Fibroblast of lung (primary cell): ENCODE results near the gene PGC. TPM values are rescaled to one million over a fixed set of nuclear protein-coding genes. Genes with fewer than 3 reads are reported as not detected.

Experiments
- DNase-seq, 2 donors: peaks; one replicate each; pipeline versions ENCODE4 v3.0.0 to v3.0.0-alpha.2; 2010; ENCODE audit warnings: low read depth in 2 of 2
- H2AFZ ChIP-seq: 2 replicates; pipeline ENCODE4 v1.5.1; 2012; ENCODE audit warnings: low read length, control low read depth, inconsistent platforms
- H3K27ac ChIP-seq: 2 replicates; pipeline ENCODE4 v1.5.1; 2011; ENCODE audit warnings: low read length, control low read depth; ENCODE audit not compliant: insufficient read depth
- H3K27me3 ChIP-seq: 2 replicates; pipeline ENCODE4 v1.5.1; 2011; ENCODE audit warnings: mild to moderate bottlenecking, low read length; ENCODE audit not compliant: control insufficient read depth, insufficient read depth
- H3K36me3 ChIP-seq: 2 replicates; pipeline ENCODE4 v1.5.1; 2011; ENCODE audit warnings: low read length; ENCODE audit not compliant: control insufficient read depth, insufficient read depth
- H3K4me1 ChIP-seq: 2 replicates; pipeline ENCODE4 v1.5.1; 2011; ENCODE audit warnings: low read length; ENCODE audit not compliant: control insufficient read depth, insufficient read depth; ENCODE audit errors: extremely low read depth
- H3K4me2 ChIP-seq: 2 replicates; pipeline ENCODE4 v1.5.1; 2011; ENCODE audit warnings: low read length, control low read depth; ENCODE audit not compliant: insufficient read depth; ENCODE audit errors: extremely low read depth
- H3K4me3 ChIP-seq, 4 experiments: fragments of 200-600 bp in 1 of 4; sonication (generic) in 1 of 4; replicated peaks in 1 of 4; 2 replicates each; pipeline ENCODE4 v1.5.1; 2011 to 2016; ENCODE audit warnings: low read length in 4 of 4, low read depth in 3 of 4, mild to moderate bottlenecking in 3 of 4, control low read depth in 2 of 4, inconsistent platforms in 1 of 4, mixed read lengths in 1 of 4; ENCODE audit not compliant: insufficient read depth in 1 of 4; ENCODE audit errors: control extremely low read depth in 1 of 4
- H3K79me2 ChIP-seq: 2 replicates; pipeline ENCODE4 v1.5.1; 2012; ENCODE audit warnings: mild to moderate bottlenecking, low read length, inconsistent platforms; ENCODE audit not compliant: control insufficient read depth, insufficient read depth
- H3K9ac ChIP-seq: 2 replicates; pipeline ENCODE4 v1.5.1; 2011; ENCODE audit warnings: mild to moderate bottlenecking, low read length, control low read depth; ENCODE audit not compliant: insufficient read depth
- H3K9me3 ChIP-seq: 2 replicates; pipeline ENCODE4 v1.5.1; 2012; ENCODE audit warnings: low read depth, low read length; ENCODE audit not compliant: control insufficient read depth, insufficient read depth
- H4K20me1 ChIP-seq: 2 replicates; pipeline ENCODE4 v1.5.1; 2011; ENCODE audit warnings: low read length; ENCODE audit not compliant: control insufficient read depth, insufficient read depth; ENCODE audit errors: extremely low read depth
- EZH2 ChIP-seq: IDR thresholded peaks from 2 replicates; pipeline ENCODE4 v1.5.1; 2012; ENCODE audit warnings: low read length, control low read depth, mild to moderate bottlenecking; ENCODE audit errors: missing control alignments
- polyA plus RNA-seq, 2 donors: library from polyadenylated mRNA; depleted of rRNA in 1 of 2; stranded (reverse) in 1 of 2; unstranded in 1 of 2; fragments of >200 nt; gene quantifications; 2 replicates each; pipeline ENCODE4 v1.2.1, GENCODE V29; 2011 to 2012; ENCODE audit warnings: missing spikeins in 1 of 2
- total RNA-seq: library from RNA; depleted of rRNA; stranded (reverse); fragments of >200 nt; gene quantifications from 2 replicates; pipeline ENCODE4 v1.2.1, GENCODE V29; 2014
- TF ChIP-seq, protein P1 (sequence below), 2 donors: IDR thresholded peaks in 1 of 2; conservative IDR thresholded peaks in 1 of 2; 1 replicate in 1 of 2; 2 replicates in 1 of 2; pipeline ENCODE4 v1.5.1; 2011 to 2012; ENCODE audit warnings: low read length in 2 of 2, control low read depth in 1 of 2, inconsistent platforms in 1 of 2, low read depth in 1 of 2, mild to moderate bottlenecking in 1 of 2

The PGC gene
- total and polyA plus RNA-seq, 2 donors (not counting 1 experiment from before 2014, with no cell fraction given), result not detected

DNA sequence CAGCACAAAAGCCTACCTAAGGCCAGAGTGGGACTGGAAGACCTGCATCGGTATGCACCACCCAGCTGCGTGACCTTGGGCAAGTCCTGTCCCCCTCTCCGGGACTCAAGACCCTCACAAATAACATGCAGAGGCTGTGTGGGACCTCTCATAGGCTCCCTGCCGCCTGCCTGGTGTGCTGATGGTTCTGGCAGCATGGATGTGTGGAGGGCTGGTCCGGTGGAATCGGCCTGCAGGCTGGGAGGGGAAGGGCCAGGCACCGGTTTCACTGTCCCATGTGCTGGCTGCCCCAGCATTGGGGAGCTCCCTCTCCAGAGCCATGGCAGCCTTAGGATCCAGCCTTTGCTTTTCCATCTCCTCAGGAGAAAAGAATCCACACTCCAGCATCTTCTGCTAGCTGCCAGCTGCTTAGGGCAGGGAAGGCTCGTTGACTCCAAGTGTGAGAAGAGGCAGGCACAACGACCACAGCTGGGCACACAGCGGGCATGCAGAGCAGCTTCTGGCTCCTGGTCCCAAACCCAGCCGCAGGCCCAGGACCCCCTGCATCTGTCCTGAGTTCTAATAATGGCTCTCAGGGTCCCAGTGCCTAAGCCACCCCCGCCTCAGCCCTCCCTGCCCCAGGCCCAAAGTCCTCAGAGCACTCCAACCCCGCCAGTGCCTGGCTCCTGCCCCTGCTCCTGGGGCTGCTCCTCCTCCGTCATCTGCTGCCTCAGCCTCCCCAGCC is 44.3 kb downstream of the PGC start:
- H3K36me3 ChIP-seq, result no peaks in the 10 kb centered on the region
- H2AFZ ChIP-seq, result no peak overlapping the region
- no peak overlapping the region for H3K27ac ChIP-seq
- no peaks in the 10 kb centered on the region for H4K20me1 ChIP-seq
- no peaks in the 10 kb centered on the region for H3K9me3 ChIP-seq
- H3K79me2 ChIP-seq, result no peaks in the 10 kb centered on the region
- TF ChIP-seq, protein P1, sequence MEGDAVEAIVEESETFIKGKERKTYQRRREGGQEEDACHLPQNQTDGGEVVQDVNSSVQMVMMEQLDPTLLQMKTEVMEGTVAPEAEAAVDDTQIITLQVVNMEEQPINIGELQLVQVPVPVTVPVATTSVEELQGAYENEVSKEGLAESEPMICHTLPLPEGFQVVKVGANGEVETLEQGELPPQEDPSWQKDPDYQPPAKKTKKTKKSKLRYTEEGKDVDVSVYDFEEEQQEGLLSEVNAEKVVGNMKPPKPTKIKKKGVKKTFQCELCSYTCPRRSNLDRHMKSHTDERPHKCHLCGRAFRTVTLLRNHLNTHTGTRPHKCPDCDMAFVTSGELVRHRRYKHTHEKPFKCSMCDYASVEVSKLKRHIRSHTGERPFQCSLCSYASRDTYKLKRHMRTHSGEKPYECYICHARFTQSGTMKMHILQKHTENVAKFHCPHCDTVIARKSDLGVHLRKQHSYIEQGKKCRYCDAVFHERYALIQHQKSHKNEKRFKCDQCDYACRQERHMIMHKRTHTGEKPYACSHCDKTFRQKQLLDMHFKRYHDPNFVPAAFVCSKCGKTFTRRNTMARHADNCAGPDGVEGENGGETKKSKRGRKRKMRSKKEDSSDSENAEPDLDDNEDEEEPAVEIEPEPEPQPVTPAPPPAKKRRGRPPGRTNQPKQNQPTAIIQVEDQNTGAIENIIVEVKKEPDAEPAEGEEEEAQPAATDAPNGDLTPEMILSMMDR (conservative IDR thresholded peaks at IDR 0.05 in 1 of 2, IDR thresholded peaks at IDR 0.05 in 1 of 2; ENCODE audit: low read depth in 1 of 2, low read length in 2 of 2), result no peak
- TF ChIP-seq EZH2, result no peak
- no peak overlapping the region for H3K4me2 ChIP-seq
- no peak overlapping the region for H3K9ac ChIP-seq
- peaks cover 2% of the 10 kb centered on the region for H3K27me3 ChIP-seq
- H3K4me1 ChIP-seq, result peaks cover 12% of the 10 kb centered on the region
- H3K4me3 ChIP-seq, result no peak overlapping the region
- DNase-seq, result no peak

DNA sequence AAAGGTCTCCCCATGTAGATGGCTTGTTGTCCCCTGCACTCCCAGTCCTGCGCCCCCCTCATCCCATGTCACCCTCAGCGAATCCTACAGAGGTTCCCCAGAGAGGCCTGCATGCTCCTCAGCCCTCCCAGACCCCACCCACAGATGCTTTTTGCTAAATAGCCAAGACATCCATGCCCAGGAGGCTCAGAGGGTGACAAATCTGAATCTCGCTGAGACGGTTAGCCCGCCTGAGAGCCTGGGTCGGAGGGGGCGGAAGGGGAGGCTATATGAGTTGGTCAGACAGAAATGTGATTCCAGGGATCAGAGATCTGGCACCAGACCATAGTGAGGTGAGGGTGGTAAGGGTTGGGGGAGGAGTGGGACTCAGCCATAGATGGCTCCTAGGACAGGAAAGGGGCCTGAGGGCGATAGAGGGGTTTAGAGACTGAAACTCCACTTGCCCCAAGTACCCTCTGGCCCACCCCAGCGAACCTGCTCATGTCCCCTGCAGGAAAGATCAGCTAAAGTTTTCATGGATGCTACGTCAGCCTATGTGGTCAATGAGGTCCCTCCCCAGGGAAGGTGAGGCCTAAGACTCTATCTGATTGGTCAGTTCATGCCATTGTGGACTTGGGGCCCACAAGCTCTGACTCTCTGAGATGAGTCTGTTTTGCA is 45.0 kb downstream of the PGC start:
- Histone ChIP-seq H2AFZ (no peak overlapping the region), H3K9me3 (no peaks in the 10 kb centered on the region)
- TF ChIP-seq, protein P1 (conservative IDR thresholded peaks at IDR 0.05 in 1 of 2, IDR thresholded peaks at IDR 0.05 in 1 of 2; ENCODE audit: low read depth in 1 of 2, low read length in 2 of 2), result no peak
- no peak for TF ChIP-seq EZH2

DNA sequence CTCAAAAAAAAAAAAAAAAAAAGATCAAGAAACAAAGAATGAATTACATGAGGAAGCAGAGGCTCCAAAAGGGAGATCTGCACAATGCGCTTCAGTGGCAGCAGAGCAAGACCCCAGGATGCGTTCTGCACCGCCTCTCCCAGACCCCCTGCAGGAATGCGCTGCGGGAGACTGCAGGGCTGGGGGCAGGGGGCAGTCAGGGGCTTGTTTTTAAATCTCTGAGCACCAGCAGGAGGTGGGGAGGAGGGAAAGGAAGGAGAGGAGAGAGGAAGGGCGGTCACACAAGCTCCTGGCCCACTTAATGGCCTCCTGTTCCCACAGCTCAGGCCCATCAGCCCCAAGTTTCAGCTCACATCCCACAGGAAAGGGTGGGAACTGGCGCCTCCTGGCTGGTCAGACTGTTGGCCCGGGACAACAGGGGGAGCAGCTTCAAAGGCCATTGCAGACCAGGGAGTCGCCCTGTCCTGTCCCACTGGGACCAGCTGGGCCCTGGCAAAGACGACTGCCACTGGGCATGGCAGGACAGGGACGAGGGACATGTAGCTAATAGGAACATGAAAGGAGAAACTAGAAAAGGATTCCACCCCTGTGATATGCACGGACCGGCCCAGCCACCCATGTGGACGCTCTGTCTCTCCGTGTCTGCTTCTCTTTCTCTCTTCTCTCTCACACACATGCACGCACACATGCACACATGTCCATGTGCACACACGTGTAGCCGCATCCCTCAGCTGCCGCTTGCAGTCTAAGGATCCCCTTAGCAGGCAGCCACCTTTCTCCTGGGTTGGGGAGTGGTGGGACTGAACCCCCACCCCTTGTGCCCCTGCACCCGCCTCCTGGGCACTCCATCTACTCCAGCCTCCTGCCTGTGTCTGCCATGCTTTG is 46.5 kb downstream of the PGC start:
- H3K36me3 ChIP-seq, result no peaks in the 10 kb centered on the region
- no peak overlapping the region for H3K4me2 ChIP-seq
- no peaks in the 10 kb centered on the region for H3K79me2 ChIP-seq
- no peak overlapping the region for H3K4me3 ChIP-seq
- H3K4me1 ChIP-seq, result peaks cover 4% of the 10 kb centered on the region
- no peak overlapping the region for H3K9ac ChIP-seq
- H3K27ac ChIP-seq, result no peak overlapping the region
- no peak for TF ChIP-seq EZH2
- TF ChIP-seq, protein P1 (conservative IDR thresholded peaks at IDR 0.05 in 1 of 2, IDR thresholded peaks at IDR 0.05 in 1 of 2; ENCODE audit: low read depth in 1 of 2, low read length in 2 of 2), result no peak
- H2AFZ ChIP-seq, result no peak overlapping the region
- H3K9me3 ChIP-seq, result no peaks in the 10 kb centered on the region
- no peak for DNase-seq
- no peaks in the 10 kb centered on the region for H3K27me3 ChIP-seq
- H4K20me1 ChIP-seq, result no peaks in the 10 kb centered on the region

More for the DNA sequence above, 45.0 kb downstream of the PGC start:
- Histone ChIP-seq H3K4me3 (no peak overlapping the region), H3K79me2 (no peaks in the 10 kb centered on the region), H3K9ac (no peak overlapping the region), H3K27ac (no peak overlapping the region), H3K36me3 (no peaks in the 10 kb centered on the region), H3K27me3 (no peaks in the 10 kb centered on the region), H3K4me1 (peaks cover 12% of the 10 kb centered on the region), H4K20me1 (no peaks in the 10 kb centered on the region), H3K4me2 (no peak overlapping the region)
- DNase-seq, result no peak
